Renal cortex interstitium (tissue), 15 donors: ENCODE results near the gene UQCRFS1. TPM values are rescaled to one million over a fixed set of nuclear protein-coding genes. Genes with fewer than 3 reads are reported as not detected.
A peak's percentile ranks its signal among the peaks of the same experiment; 100 is the strongest.
"Not testable (repeated sequence)": the region's sequence is repeated elsewhere in the genome, so short reads cannot be mapped to it uniquely, and the experiment has no call there.

Source experiments
- DNase-seq, 11 donors: peaks; one replicate each; pipeline ENCODE4 v3.0.0-alpha.2; 2013; ENCODE audit warnings: low read depth in 9 of 11, low spot score in 4 of 11; ENCODE audit errors: extremely low read depth in 1 of 11
- long read RNA-seq, 16 experiments: transcript quantifications; one replicate each; lab custom pipeline, GENCODE V29; 2026
- polyA plus RNA-seq, 3 donors: library from polyadenylated mRNA; unstranded; fragments of 120-200 nt; gene quantifications; one replicate each; pipeline ENCODE4 v1.2.1, GENCODE V29; 2013; ENCODE audit not compliant: insufficient read length in 3 of 3

UQCRFS1 gene
- 10 to 100 TPM; 26.6 to 37.4 (median 36.4) TPM for polyA plus RNA-seq
- long read RNA-seq, donor 1, transcript UQCRFS1-201 (2 exons, 3,475 nt): major isoform, 97 of 97 reads
- long read RNA-seq, donor 1, partial matches to known transcripts: 0 of 97 reads
- long read RNA-seq, donor 1, other reads (novel, unspliced or antisense): 0 of 97 reads
- long read RNA-seq, donor 2, transcript UQCRFS1-201 (2 exons, 3,475 nt): major isoform, 101 of 101 reads
- long read RNA-seq, donor 2, partial matches to known transcripts: 0 of 101 reads
- long read RNA-seq, donor 2, other reads (novel, unspliced or antisense): 0 of 101 reads
- long read RNA-seq, donor 3, transcript UQCRFS1-201 (2 exons, 3,475 nt): major isoform, 199 of 199 reads
- long read RNA-seq, donor 3, partial matches to known transcripts: 0 of 199 reads
- long read RNA-seq, donor 3, other reads (novel, unspliced or antisense): 0 of 199 reads
- long read RNA-seq, donor 4, transcript UQCRFS1-201 (2 exons, 3,475 nt): major isoform, 102 of 102 reads
- long read RNA-seq, donor 4, partial matches to known transcripts: 0 of 102 reads
- long read RNA-seq, donor 4, other reads (novel, unspliced or antisense): 0 of 102 reads
- long read RNA-seq, donor 5, transcript UQCRFS1-201 (2 exons, 3,475 nt): major isoform, 199 of 199 reads
- long read RNA-seq, donor 5, partial matches to known transcripts: 0 of 199 reads
- long read RNA-seq, donor 5, other reads (novel, unspliced or antisense): 0 of 199 reads
- long read RNA-seq, donor 6, transcript UQCRFS1-201 (2 exons, 3,475 nt): major isoform, 90 of 90 reads
- long read RNA-seq, donor 6, partial matches to known transcripts: 0 of 90 reads
- long read RNA-seq, donor 6, other reads (novel, unspliced or antisense): 0 of 90 reads
- long read RNA-seq, donor 7, transcript UQCRFS1-201 (2 exons, 3,475 nt): major isoform, 112 of 112 reads
- long read RNA-seq, donor 7, partial matches to known transcripts: 0 of 112 reads
- long read RNA-seq, donor 7, other reads (novel, unspliced or antisense): 0 of 112 reads
- long read RNA-seq, donor 8, transcript UQCRFS1-201 (2 exons, 3,475 nt): major isoform, 191 of 242 reads
- long read RNA-seq, donor 8, partial matches to known transcripts: 45 of 242 reads
- long read RNA-seq, donor 8, other reads (novel, unspliced or antisense): 6 of 242 reads
- long read RNA-seq, donor 9, transcript UQCRFS1-201 (2 exons, 3,475 nt): major isoform, 119 of 119 reads
- long read RNA-seq, donor 9, partial matches to known transcripts: 0 of 119 reads
- long read RNA-seq, donor 9, other reads (novel, unspliced or antisense): 0 of 119 reads
- long read RNA-seq, donor 10, transcript UQCRFS1-201 (2 exons, 3,475 nt): major isoform, 112 of 112 reads
- long read RNA-seq, donor 10, partial matches to known transcripts: 0 of 112 reads
- long read RNA-seq, donor 10, other reads (novel, unspliced or antisense): 0 of 112 reads
- long read RNA-seq, donor 11, transcript UQCRFS1-201 (2 exons, 3,475 nt): major isoform, 105 of 105 reads
- long read RNA-seq, donor 11, partial matches to known transcripts: 0 of 105 reads
- long read RNA-seq, donor 11, other reads (novel, unspliced or antisense): 0 of 105 reads
- long read RNA-seq, donor 12, transcript UQCRFS1-201 (2 exons, 3,475 nt): major isoform, 51 of 51 reads
- long read RNA-seq, donor 12, partial matches to known transcripts: 0 of 51 reads
- long read RNA-seq, donor 12, other reads (novel, unspliced or antisense): 0 of 51 reads
- long read RNA-seq, donor 13, transcript UQCRFS1-201 (2 exons, 3,475 nt): major isoform, 197 of 197 reads
- long read RNA-seq, donor 13, partial matches to known transcripts: 0 of 197 reads
- long read RNA-seq, donor 13, other reads (novel, unspliced or antisense): 0 of 197 reads
- long read RNA-seq, donor 14, transcript UQCRFS1-201 (2 exons, 3,475 nt): major isoform, 138 of 138 reads
- long read RNA-seq, donor 14, partial matches to known transcripts: 0 of 138 reads
- long read RNA-seq, donor 14, other reads (novel, unspliced or antisense): 0 of 138 reads
- long read RNA-seq, donor 15, transcript UQCRFS1-201 (2 exons, 3,475 nt): major isoform, 53 of 53 reads
- long read RNA-seq, donor 15, partial matches to known transcripts: 0 of 53 reads
- long read RNA-seq, donor 15, other reads (novel, unspliced or antisense): 0 of 53 reads
- long read RNA-seq, donor 16, transcript UQCRFS1-201 (2 exons, 3,475 nt): major isoform, 275 of 275 reads
- long read RNA-seq, donor 16, partial matches to known transcripts: 0 of 275 reads
- long read RNA-seq, donor 16, other reads (novel, unspliced or antisense): 0 of 275 reads

DNA sequence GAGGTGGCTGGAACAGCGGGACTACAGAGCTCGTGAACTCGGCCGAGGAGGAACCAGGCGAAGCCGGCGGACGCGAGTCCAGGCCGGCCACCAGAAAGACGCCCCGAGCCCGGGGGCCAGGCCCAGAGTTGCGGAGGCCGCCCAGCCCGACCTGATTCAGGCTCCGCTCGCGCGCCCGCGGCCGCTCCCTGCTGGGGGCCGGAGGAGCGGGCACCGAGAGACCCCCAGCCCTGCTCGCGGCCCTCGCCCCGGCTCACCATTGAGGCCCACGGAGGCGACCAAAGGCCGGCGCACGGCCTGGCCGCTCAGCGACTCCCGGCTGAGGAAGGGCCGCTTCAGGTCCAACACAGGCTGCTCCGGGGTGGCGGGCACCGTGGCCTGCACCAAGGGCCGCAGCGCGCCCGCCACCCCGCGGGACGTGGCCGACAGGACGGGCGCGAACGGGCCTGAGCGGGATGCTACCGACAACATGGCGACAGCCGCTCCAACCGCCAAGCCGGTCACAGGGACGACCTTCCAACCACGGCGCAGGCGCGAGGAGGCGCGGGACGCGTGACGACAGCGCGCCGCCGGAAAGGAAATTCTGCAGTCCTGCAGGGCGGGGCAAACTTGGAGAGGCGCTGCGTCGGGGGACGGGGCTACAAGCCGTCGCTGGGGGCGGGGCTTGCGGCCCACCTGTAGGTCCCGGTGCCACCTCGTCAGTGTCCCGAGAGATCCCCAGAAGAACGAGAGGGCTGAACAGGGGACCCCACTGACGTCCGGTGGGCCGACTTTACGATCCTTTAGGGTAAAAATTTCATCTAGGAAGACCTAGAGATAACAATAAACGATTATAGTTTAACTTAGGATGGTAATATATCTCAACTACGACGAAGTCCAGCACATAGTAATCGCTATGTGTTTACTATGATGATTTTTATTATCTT lies at the start of gene UQCRFS1:
TSS of gene UQCRFS1 (minus strand) at position 504 of the 926 bp plus-strand sequence. CDS start at position 471, 33 bp downstream.
- peak; percentile 81 to 92 (median 91) for DNase-seq

GRCh38 chr19:29262085-29262484 lies 49.1 kb upstream of the UQCRFS1 start:
- DNase-seq: no peak

DNA sequence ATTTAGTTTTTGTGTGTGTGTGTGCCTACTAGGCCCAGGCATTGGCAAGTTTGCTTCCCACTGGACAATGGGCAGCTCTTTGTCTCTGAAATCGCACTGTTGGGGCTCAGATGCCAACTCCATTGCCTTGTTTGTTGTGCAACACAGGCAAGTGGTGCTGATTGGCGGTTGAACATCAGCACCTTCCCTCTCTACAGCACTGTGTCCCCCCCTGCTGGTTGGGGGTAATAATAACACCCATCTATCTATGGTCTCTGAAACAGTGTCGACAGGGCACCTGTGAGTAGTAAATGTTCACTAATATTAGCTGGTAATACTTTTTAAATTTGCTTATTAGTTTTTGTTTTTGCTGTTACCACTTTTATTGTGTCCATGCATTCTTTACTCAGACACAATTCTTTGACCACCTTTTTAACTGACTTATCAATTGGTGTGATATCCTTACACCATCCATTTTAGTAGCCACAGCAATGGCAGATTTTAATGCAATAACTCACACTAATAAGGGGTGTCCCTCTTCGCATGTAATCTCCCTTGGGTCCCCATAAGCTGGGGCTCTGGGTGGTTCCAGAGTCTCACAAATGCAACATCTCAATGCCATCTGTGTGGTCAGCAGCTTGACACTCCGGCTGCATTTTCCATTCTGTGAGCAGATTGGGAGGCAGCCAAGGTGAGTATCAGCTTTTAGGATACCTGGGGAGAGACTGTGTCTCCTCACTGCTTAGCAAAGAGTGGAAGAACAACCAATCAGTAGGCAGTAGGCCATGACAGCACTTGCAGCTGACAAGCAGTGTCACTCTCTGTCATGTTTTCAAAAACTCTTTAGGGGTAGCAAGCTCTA lies 47.7 kb upstream of the UQCRFS1 start:
- peak in 2 of 11 donors; percentile 22 to 34 for DNase-seq

DNA sequence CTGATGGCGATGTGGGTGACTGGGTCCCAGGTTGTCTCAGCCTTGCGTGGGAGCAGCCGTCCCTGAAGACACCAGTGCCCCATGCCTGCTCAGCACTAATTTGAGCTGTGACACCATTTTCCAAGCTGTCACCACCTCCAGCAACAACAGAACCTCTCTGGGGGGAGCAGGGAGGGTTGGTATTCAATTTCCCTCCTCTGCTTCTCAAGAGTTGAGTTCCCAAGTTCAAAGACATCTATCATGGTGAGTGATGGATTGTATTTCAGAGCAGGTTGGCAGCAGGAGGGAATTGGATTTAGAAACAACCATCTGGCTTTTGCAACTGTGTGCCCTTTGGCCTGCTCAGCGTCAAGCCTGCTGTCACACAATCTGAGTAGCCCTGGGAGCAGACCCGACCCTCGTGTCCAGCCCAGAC lies 46.9 kb upstream of the UQCRFS1 start:
- DNase-seq: peak; percentile 24 to 84 (median 65)

- DNase-seq: no peak
Observed at GRCh38 chr19:29259153-29259552, 46.2 kb upstream of the UQCRFS1 start.

DNA sequence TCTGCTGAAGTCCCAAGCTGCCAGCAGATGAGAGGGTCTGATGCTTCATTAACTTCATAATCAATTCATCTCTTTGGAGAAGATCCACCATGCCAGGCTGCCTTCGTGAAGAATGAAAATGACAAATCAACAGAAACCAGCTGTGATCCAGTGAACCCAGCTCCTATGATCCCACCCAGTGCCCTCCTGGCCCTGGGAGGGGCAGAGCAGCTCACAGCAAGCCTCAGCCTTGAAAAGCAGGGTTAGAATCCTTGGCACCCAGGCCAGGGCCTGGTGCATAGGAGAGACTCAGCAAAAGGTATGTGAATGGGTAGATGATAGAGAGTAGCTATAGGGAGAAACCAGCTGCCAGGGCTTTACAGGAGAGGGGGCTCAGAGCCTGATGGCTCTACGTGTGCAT lies 43.6 kb upstream of the UQCRFS1 start:
- no peak for DNase-seq

GRCh38 chr19:29255912-29256311 lies 43.0 kb upstream of the UQCRFS1 start:
- DNase-seq: no peak

DNA sequence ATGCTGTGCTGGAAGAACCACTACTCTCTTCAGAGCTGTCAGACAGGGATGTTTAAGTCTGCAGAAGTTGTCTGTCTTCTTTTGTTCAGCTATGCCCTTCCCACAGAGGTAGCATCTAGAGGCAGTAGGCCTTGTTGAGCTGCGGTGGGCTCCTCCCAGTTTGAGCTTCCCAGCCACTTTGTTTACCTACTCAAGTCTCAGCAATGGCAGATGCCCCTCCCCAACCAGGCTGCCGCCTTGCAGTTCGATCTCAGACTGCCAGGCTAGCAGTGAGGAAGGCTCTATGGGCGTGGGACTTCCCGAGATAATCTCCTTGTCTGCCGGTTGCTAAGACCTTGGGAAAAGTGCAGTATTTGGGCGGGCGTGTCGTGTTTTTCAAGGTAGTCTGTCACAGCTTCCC lies 42.1 kb upstream of the UQCRFS1 start:
- no peak for DNase-seq

- not testable (repeated sequence) for DNase-seq
Observed at GRCh38 chr19:29249798-29250197, 36.8 kb upstream of the UQCRFS1 start.

GRCh38 chr19:29248332-29248844 lies 35.4 kb upstream of the UQCRFS1 start:
- DNase-seq: no peak

DNA sequence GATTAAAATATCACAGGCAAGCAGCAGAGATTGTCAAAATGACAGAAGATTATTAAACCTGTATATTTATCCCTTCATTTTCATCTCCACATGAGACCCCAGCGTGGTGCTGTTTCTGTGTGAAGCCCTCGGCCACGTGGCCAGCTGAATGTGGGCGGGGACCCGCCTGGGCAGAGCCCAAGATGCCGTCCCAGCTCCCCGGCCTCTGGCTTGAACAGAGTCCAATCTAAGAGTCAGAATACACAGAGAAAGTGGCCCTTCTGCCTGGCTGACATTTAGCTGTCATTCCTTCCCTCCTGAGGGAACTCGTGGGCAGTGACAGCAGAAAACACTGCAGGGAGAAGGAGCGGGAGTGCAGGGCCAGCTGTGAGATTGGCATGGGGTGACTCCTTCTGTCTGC lies 34.9 kb upstream of the UQCRFS1 start:
- DNase-seq: no peak

- DNase-seq: no peak
Observed at GRCh38 chr19:29247471-29247870, 34.5 kb upstream of the UQCRFS1 start.

- no peak for DNase-seq
Observed at GRCh38 chr19:29247051-29247450, 34.1 kb upstream of the UQCRFS1 start.

DNA sequence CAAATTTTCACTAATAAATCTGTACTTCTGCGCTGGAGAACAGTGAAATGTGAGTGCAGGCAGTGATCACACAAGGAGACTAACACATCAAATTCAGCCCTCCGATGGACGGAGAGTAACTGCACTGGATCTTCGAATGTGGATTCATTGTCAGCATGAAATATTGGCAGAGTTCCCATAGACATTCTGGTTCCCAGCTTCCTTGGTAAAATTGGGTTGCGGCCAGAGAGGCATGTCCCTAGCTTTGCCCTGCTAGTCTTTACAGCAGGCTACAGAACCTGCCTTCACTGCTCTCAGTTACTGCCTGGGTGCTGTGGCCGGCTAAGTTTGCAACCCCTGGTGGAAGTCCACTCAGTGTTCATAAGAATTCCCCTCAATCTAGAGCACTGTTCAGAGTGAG lies 32.3 kb upstream of the UQCRFS1 start:
- no peak for DNase-seq

- DNase-seq: no peak
Observed at GRCh38 chr19:29241324-29241723, 28.4 kb upstream of the UQCRFS1 start.
